Fibroblast of gingiva (primary cell): ENCODE measurements around the gene DENND2A.
A peak's percentile ranks its signal among the peaks of the same experiment; 100 is the strongest.
"Not testable (repeated sequence)": the region's sequence is repeated elsewhere in the genome, so short reads cannot be mapped to it uniquely, and the experiment has no call there.

ENCODE experiments used
- DNase-seq: peaks from one replicate; pipeline ENCODE4 v3.0.0-alpha.2; 2011; ENCODE audit warnings: low read depth

DENND2A gene

DNA sequence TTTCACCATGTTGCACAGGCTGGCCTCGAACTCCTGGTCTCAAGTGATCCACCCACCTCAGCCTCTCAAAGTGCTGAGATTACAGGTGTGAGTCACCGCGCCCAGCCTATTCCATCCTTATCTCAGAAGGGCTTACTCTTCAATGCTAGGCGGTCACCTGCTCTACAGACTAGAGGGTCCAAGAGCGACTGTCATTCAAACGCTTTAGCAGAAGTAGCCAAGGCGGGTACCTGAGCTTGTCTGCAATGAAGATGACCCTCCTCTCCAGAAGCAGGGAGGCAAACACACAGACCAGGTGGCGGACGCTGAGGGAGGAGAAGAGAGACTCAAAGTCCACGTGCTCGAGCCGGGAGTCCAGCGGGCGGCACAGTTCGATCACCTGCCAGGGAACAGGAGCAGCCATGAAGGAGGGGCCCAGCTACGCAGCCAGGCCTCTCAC is 96.2 kb downstream of the DENND2A start:
- DNase-seq: no peak

DNA sequence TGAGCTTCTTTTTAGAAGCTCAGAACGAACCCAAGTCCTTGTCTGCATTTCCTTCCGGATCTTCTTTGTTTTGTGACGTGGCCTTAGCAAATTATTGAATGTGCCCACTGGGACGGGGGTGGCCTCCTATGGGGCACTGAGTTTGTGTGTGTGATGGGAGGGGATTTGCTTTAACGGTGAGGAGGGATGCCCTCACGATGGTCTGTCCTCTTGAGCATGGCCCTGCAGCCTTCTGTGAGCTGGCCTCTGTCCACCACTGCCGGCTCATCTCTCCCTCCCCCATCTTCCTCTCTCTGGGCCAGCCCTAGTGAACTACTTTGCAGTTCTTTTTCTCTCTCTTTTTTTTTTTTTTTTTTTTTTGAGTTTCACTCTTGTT is 98.4 kb downstream of the DENND2A start:
- DNase-seq: peak; percentile 54

DNA sequence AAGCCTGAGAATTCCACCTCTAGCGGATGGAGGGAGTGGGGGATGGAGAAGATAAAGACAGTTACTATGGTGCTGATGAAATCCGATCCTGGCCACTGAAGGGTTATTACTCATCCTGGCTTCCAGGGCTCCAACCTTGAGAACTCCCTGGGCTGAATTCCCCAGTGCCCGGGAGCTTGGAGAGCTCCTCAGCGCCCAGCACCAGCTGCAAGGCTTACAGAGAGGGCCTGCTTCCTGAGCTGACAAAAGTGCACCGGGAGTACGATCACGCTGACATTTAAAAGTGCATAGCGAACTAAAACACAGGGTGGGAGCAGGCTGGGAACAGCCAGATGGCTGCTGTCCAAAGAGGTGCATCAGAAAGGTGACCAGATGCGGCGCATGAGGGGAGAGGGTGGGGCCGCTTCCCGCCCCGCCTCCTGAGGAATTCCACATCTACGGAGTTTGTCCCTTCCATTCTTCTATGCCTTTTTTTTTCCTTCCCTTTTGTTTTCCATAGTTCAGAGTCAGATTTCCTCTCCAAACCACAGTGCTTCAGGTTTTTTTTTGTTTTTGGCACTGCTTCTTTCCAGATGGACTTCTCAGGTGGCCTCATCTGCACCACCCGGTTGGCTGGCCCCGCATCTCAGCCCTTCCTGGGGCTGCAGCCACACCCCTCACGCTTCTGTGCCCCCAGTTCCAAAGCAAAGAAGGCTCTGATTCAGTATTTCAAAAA is 98.9 kb downstream of the DENND2A start:
- DNase-seq: peak; percentile 81

DNA sequence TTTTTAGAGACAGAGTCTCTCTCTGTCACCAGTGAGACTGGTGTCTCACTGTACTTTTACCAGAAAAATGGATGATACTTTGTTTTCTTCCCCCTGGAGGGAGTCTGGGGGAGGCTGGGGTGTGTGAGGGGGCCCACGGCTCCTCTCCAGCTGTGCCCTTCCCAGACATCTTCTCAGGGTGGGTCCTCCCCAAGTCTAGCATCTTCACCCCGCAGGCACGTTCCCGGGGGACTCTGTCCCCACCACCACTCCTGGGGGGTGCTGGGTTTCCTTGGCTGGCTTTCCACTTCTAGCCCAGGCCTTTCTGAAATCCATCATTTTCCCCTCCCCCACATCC is 99.5 kb downstream of the DENND2A start:
- DNase-seq: no peak

DNA sequence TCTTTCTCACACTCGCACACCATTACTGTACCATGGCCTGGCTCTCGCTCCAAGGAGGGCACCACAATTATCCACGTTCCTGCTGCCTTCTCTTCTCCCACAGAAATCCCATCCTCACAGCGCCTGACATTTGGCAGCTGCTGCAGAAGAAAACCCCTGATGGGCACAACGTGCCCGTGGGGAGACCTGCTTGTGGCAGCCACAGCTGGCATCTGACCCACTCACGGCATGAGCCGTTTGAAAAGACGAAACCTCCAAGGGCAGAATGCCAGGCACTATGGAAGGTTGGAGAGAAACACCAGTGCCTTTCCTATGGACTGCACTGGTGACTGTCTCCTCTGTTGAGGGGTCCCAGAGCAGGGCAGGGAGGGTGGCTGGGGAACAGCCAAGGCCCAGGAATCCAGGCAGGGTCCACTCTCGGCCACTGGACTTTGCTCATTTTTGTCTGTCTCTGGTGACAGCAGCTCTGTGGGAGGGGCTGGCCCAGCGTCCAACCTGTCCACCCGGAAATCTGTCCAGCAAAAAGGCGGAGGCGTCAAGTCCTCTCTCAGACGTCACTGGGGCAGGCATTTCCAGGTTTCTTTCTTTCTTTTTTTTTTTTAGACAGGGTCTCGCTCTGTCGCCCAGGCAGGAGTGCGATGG is 100.4 kb downstream of the DENND2A start:
- no peak for DNase-seq

DNA sequence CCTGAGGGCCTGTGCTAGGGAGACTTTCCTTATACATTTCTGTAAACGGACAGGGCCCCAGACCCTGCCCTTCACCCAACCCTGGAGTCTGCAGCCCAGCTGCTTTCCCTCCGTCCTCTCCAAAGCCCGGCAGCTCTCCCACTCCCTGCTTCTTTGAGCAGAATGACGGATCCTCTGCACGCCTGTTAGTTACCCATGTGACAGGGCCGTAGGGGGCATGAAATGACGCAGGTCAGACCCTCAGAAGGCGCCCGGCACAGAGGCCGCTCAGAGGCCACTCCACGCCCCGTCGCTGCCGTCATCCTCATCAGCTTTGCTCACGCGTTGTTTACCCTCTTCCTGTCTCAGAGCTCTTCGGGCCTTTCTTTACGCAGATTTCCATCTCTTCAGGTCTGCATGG is 101.2 kb downstream of the DENND2A start:
- DNase-seq: no peak

DNA sequence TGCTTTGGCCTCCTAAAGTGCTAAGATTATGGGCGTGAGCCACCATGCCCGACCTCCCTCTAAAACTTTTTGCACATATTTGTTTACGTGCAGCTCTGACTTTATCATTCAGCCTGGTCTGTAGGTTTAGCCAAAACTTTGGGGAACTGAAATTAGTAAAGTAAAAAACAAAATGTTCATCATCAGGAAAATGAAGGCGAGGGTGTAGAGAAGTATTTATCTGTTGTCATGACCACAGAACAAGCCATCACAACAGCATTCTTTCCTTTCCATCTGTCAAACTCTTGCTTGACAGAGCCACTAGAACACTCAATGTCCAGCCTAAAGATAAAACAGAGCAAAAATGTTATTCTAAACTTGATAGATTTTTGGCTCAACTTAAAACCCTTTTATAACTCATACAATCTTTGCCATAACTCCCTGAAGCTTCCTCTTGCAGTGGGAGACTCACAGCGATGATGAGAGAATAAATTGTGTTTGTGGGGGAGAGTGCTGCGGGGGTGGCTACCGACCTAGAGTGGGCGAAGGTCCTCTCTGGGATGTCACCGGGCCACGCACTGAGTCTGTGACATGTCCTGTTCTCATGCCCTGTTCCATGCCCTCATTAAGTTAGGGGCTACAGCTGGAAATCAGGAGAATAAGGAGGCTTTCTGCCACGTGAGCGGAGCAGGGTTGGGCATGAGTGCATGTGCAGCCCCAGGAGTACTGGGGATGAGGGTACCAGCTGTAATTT is 102.7 kb downstream of the DENND2A start:
- DNase-seq: no peak

DNA sequence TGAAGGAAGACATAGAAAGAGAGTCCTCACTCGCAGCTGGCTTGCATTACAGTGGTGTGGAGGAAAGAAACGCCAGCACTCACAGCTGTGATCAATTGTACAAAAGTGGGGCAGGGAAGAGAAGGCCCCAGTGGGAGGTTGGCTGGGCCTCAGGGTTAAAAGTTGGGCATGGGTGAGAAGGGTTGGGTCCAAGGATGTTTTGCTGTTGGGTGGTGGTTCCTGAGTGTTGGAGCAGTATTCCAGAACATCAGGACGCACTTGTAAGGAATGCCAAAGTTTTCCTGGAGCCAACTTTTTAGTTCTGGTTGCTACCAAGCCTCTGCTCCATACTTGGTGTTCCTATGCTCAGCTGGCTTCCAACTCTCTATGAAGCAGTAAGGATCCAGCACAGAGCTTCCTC is 105.9 kb downstream of the DENND2A start:
- peak; percentile 55 for DNase-seq

DNA sequence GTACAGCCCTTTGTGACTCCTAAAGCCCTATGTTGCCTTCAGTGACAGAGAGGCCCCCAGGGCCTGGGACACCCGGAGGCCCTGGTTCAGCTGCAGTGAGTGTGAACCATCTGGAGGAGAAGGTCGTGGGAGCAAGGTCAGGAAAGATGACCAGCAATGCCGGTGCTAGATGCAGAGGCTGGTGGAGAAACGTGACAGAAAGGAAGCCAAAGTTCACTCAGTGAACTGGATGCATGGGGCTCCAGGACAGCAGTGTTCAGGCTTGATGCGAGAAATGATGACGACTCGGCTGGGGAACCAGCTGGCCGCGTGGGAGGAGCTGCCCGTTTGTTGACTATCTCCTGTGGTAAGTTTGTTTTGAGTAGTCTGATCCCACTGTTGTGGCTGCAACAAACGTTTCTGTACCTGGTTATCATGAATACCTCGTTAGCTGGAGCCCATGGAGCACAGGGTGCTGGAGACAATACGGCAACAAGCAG is 107.2 kb downstream of the DENND2A start:
- no peak for DNase-seq

DNA sequence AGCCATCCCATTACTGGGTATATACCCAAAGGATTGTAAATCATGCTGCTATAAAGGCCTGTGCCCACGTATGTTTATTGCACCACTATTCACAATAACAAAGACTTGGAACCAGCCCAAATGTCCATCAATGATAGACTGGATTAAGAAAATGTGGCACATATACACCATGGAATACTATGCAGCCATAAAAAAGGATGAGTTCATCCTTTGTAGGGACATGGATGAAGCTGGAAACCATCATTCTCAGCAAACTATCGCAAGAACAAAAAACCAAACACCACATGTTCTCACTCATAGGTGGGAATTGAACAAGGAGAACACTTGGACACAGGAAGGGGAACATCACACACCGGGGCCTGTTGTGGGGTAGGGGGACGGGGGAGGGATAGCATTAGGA is 111.2 kb downstream of the DENND2A start:
- DNase-seq: not testable (repeated sequence)

DNA sequence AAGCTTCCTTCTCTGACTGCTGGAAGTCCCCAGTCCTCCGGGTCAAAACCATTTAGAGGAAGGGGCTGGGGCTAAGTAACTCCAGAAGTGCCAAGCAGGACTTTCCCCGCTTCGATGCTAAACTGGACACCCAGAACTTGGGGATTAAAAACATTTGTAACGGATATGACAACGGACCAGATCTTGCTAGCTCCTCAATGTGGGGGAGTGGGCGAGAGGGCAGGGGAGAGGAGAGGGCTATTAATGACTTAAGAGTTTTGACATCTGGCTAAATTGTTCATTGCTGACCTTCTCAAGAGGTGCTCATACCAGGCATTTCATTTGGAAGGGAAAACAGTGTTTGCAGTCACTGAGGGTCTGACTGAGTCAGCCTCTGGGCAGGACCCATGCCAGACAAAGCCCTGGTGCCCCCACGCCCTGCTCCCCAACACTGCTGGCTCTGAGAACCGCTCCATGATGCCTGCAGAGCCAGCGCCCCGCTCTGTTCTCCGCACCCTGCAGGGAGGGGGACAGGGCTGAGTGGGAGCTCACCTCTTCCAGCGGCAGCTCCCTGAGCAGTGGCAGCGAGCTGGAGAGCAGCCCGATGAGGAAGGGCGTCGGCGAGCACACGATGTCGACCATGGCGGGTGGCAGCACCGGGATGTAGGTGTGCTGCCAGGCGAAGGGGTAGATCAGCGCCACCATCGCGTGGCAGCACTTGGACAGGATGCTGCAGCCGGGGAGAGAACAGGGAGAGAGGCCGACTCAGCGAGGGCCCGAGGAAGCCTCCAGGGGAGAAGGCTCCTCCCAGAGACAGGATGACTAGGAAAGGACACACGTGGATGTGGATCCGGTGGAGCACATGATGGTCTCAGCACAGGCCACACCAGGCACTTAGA is 113.6 kb downstream of the DENND2A start:
- DNase-seq: no peak

DNA sequence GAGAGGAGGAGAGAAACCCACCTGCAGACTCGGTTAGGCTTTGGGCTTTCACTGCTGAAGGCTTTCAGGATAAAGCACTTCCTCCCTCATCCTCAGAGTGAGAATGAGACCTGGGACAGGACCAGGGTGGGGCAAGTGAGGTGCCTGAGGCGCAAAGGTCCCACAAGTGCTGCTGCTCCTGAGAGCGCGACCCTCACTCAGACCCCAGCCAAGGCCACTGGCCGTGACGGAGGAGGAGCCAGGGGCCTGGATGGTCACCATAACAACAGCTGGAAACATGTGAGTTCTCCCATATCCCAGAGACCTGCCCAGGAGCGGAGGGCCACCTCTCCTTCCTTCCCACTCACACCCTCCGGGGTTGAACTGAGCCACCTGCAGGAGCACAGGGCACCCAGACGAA is 114.4 kb downstream of the DENND2A start:
- no peak for DNase-seq

DNA sequence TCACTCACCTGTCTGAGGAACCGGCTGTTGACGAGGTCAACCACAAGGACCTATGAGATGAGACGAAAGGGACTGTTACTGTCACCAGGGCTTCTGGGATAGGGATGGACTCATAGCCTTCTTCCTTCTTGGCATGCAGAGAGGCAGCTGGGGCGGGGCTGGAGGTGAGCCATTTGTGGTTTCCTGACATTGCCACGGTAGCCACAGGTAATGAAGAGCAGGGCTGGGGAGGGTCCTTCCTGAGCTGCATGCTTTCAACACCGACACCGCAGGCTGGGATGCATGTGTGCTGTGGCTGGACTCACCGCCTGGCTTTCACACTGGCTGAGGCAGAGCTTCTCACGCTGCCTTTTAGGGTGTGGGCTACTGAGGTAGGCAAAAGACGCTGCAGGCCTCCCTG is 114.9 kb downstream of the DENND2A start:
- no peak for DNase-seq

DNA sequence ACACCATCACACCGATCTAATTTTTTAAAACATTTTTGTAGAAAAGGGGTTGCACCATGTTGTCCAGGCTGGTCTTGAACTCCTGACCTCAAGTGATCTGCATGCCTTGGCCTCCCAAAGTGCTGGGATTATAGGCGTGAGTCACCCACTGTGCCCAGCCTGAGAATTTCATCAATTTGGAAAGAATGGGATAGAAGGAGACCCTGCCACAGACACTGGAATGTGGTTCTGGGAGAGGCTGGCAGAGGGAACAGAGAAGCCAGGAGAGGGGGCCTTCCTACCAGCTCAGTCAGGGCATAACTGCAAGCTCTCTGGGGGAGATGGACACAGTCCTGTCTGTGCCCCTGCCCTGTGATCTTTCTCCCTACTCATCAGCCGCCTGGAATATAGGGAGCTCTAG is 119.2 kb downstream of the DENND2A start:
- no peak for DNase-seq

DNA sequence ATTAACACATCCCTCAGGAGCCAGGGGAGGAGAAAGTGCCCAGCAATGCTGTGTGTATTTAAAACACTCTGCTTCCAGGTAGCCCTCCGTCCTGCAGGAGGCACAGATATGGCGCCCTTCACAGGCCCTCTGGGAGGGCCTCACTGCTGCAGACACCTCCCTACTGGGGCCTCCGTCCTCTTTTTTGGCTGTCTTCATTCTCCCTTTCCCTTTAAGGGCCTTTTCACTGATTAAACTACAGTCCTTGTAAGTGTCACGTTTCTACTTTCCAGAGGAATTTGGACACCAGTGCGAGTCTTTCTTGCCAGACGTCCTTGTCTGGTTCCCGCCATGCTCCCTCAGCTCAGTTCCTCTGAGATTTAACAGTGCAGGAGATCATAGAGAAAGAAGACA is 121.6 kb downstream of the DENND2A start:
- DNase-seq: no peak

DNA sequence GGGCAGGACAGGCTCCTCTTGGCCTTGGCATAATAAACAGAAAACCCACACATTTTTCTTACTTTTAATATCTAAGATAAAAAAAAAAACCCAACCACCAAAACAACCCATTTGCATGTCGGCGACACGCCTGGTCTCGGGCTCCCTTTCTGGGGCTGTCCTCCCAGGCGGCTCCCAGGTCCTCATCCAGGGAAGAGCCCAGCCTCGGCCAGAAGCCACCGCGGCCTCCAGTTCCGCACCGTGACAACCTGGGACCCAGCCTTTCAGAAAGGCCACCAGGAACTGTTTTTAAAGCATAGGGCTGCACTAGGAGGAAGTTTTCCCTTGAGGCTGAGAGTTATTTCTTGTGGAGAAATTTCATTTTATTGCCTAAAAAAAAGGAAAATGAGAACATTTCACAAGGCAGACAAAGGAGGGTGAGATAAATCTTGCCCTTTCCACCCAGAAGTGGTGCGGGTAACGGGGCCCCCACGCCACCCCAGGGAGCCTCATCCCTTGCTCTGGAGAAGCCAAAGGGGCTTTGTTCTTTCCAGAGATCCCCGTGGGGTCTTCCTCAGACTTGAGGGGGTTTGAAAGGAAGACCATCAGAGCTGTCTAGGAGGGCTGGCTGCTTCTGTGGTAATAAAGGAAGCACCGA is 122.1 kb downstream of the DENND2A start:
- no peak for DNase-seq

DNA sequence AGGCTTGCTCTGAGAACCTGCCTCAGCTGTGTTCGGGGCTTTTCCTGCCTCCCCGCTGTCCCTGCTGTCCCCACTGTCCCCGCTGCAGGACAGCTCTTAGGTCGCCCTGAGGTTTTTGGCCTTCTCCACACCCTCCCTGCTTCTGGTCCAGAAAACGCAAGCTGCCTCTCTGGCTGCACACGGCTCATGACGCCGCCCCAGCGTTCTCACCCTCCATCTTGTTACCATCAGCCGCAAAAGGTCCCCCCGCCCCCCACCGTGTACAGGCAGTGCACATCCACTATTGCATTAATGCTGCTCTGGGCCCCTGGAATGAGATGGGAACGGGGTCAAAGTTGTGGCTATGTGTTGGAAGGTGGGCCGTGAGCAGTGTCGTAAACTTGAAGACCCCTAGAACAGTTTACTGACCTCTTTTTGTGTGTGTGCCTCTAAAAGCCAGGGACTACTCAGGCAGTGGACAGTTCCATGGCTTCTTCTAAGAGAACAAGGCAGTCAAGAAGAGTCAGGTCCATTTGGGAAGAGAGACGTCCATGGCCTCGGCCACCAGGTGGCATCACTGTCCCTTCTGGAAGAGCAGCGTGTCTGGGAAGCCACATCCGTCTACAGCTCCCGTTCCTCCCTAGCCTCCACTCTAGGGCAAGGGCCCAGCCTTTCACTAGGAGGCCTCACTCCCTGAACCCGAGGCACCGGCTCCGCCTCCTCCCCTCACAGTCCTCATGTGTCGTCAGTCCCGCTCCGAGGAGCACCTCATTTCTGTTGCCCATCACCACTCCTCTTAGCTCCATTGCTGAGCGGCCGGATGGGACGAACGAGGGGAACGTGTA is 122.9 kb downstream of the DENND2A start:
- peak; percentile 87 for DNase-seq

DNA sequence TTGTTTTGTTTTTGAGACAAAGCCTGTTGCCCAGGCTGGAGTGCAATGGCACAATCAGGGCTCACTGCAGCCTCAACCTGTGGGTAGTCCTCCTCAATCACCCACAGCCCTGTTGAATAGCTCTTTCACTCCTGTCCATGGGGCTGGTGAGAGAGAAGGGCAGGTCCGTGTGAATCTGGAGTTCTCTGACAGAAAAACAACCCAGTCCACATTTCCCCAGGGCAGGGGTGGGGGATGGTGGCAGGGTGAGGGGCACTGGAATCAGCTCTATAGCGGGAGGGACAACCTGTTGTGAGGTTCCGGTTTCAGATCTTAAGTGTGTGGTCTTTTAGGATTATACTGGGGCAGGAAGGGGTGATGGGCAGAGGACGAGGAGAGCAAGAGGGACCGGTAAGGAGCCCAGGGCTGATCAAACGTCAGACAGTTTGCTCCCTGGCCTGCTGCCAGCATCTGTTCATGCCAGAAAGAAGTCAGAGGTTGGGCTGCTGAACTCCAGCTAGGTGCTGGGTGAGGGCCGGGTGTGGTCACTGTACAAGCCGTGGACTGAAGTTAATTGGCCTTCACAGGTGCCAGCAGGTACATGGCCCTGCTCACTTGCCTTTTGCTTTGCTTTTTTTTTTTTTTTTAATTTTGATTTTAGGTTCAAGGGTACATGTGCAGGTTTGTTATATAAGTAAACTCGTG is 128.2 kb downstream of the DENND2A start:
- DNase-seq: no peak

DNA sequence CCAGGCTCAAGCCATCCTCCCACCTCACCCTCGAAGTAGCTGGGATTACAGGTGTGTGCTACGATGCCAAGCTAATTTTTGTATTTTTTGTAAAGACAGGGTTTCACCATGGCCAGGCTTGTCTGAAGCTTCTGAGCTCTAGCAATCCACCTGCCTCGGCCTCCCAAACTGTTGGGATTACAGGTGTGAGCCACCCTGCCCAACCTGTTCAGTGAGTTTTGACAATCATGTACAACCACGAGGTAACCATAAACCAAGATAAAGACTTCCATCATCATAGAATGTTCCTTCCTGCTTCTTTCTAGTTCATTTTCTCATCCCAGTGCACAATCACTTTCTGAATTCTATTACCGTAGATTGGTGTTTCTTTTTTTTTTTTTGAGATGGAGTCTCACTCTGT is 130.8 kb downstream of the DENND2A start:
- DNase-seq: no peak

DNA sequence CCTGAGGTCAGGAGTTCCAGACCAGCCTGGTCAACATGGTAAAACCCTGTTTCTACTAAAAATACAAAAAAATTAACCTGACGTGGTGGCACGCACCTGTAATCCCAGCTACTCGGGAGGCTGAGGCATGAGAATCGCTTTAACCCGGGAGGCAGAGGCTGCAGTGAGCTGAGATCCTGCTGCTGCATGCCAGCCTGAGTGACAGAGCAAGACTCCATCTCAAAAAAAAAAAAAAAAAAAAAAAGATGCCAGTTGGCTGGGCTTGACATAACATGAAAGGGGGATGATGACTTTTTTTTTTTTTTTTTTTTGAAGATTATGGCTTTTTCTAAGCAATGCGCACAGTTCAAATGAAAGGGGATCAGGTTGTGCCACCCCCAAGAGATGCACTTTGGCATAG is 133.1 kb downstream of the DENND2A start:
- DNase-seq: not testable (repeated sequence)
